H1 (cell line): Measurements from ENCODE around the gene ZCCHC12. TPM values are rescaled to one million over a fixed set of nuclear protein-coding genes. Genes with fewer than 3 reads are reported as not detected.

Experiments used
- PHF8 ChIP-seq: fragments of 200-600 bp; sonication (generic); conservative IDR thresholded peaks from 2 replicates; pipeline ENCODE4 v1.7.1; 2012; ENCODE audit warnings: low read depth, mild to moderate bottlenecking, inconsistent platforms, low read length, moderate library complexity
- SAP30 ChIP-seq: fragments of 300-600 bp; sonication (generic); IDR thresholded peaks from 2 replicates; pipeline ENCODE4 v1.7.1; 2012; ENCODE audit warnings: low read length, moderate library complexity, mild to moderate bottlenecking, inconsistent platforms; ENCODE audit not compliant: insufficient read depth, insufficient replicate concordance
- polyA plus RNA-seq, 7 experiments: library from polyadenylated mRNA; depleted of rRNA in 3 of 7; stranded (reverse) in 5 of 7; unstranded in 2 of 7; fragments of >200 nt in 5 of 7; fragments of 200-250 nt in 2 of 7; gene quantifications; 1 replicate in 5 of 7; 2 replicates in 1 of 7; 4 replicates in 1 of 7; pipeline versions ENCODE4 v1.2.1 to v1.2.3, GENCODE V29; 2011 to 2013; ENCODE audit warnings: missing spikeins in 2 of 7, mixed read lengths in 2 of 7
- total RNA-seq: library from RNA; stranded (reverse); fragmentation: NEBNext Ultra II Directional; extraction: Animal tissue kit (Norgen Biotek cat#: 25700); gene quantifications from 2 replicates; pipeline ENCODE4 v1.2.1, GENCODE V29; 2021
- TF ChIP-seq, protein P1 (sequence below): IDR thresholded peaks from 2 replicates; pipeline ENCODE4 v1.6.1; 2012; ENCODE audit warnings: low read length, inconsistent platforms

ZCCHC12 gene
- total and polyA plus RNA-seq, 2 of the 8 experiments (the other 6 are each of a cell fraction or from before 2014, with no cell fraction given) = 0.76 to 1.3 TPM

DNA sequence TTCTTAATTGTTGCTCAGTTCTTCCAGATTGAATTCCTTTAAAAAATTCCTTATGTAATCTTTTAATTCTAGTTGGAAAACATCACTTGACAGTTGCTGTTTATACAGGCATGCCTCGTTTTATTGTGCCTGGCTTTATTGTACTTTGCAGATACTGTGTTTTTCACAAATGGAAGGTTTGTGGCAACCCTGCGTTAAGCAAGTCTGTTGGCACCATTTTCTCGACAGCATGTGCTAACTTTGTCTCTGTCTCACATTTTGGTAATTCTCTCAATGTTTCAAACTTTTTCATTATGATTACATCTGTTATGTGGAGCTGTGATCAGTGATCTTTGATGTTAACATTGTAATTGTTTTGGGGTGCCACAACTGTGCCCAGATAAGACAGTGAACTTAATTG is 33.4 kb downstream of the ZCCHC12 start (continued):
- TF ChIP-seq, protein P1, sequence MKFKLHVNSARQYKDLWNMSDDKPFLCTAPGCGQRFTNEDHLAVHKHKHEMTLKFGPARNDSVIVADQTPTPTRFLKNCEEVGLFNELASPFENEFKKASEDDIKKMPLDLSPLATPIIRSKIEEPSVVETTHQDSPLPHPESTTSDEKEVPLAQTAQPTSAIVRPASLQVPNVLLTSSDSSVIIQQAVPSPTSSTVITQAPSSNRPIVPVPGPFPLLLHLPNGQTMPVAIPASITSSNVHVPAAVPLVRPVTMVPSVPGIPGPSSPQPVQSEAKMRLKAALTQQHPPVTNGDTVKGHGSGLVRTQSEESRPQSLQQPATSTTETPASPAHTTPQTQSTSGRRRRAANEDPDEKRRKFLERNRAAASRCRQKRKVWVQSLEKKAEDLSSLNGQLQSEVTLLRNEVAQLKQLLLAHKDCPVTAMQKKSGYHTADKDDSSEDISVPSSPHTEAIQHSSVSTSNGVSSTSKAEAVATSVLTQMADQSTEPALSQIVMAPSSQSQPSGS = no peak
- no peak for TF ChIP-seq SAP30
- no peak for TF ChIP-seq PHF8
- TF ChIP-seq, all 59 proteins: peak for 0
